ENCODE measurements around the gene TTLL3.
"Not testable (repeated sequence)": the region's sequence is repeated elsewhere in the genome, so short reads cannot be mapped to it uniquely, and the experiment has no call there.

TTLL3 gene

GRCh38 chr3:9809615-9810432, at the start of gene TTLL3:
Gene TTLL3, plus strand, starts transcription at chr3:9810262. Its CDS starts 400 bp downstream, at chr3:9810662.
- DNase-seq (ENCODE audit: low read depth in 2 of 3, low spot score in 2 of 3): peak in 2 of 3 experiments; percentile 16 to 24

- no peak for DNase-seq (ENCODE audit: low read depth in 2 of 3, low spot score in 2 of 3)
These were observed 49.1 kb upstream of the TTLL3 start for GRCh38 chr3:9760779-9761505.

GRCh38 chr3:9761919-9762318, 48.1 kb upstream of the TTLL3 start:
- no peak for DNase-seq (ENCODE audit: low read depth in 2 of 3, low spot score in 2 of 3)

- DNase-seq (ENCODE audit: low read depth in 2 of 3, low spot score in 2 of 3): no peak
These were observed 47.2 kb upstream of the TTLL3 start for GRCh38 chr3:9762871-9763270.

- no peak for DNase-seq (ENCODE audit: low read depth in 2 of 3, low spot score in 2 of 3)
These were observed 44.2 kb upstream of the TTLL3 start for GRCh38 chr3:9765865-9766264.

- no peak for DNase-seq (ENCODE audit: low read depth in 2 of 3, low spot score in 2 of 3)
These were observed 42.6 kb upstream of the TTLL3 start for GRCh38 chr3:9767418-9767817.

- no peak for DNase-seq (ENCODE audit: low read depth in 2 of 3, low spot score in 2 of 3)
These were observed 41.8 kb upstream of the TTLL3 start for GRCh38 chr3:9768141-9768775.

GRCh38 chr3:9769012-9769411, 41.0 kb upstream of the TTLL3 start:
- DNase-seq (ENCODE audit: low read depth in 2 of 3, low spot score in 2 of 3): no peak

- no peak for DNase-seq (ENCODE audit: low read depth in 2 of 3, low spot score in 2 of 3)
These were observed 40.4 kb upstream of the TTLL3 start, which contains the start of gene CAMK1 for GRCh38 chr3:9769426-9770275. Gene CAMK1, minus strand, starts transcription at chr3:9769947. Its CDS starts 2,198 bp downstream, at chr3:9767749.

- no peak for DNase-seq (ENCODE audit: low read depth in 2 of 3, low spot score in 2 of 3)
These were observed 39.7 kb upstream of the TTLL3 start for GRCh38 chr3:9770276-9770812.

- DNase-seq (ENCODE audit: low read depth in 2 of 3, low spot score in 2 of 3): not testable (repeated sequence)
These were observed 39.1 kb upstream of the TTLL3 start for GRCh38 chr3:9771007-9771406.

GRCh38 chr3:9776896-9777693, 33.0 kb upstream of the TTLL3 start:
- DNase-seq (ENCODE audit: low read depth in 2 of 3, low spot score in 2 of 3): no peak

- DNase-seq (ENCODE audit: low read depth in 2 of 3, low spot score in 2 of 3): peak in 1 of 3 experiments; percentile 16
These were observed 32.4 kb upstream of the TTLL3 start for GRCh38 chr3:9777694-9778021.

GRCh38 chr3:9778143-9779074, 31.7 kb upstream of the TTLL3 start:
- no peak for DNase-seq (ENCODE audit: low read depth in 2 of 3, low spot score in 2 of 3)

- DNase-seq (ENCODE audit: low read depth in 2 of 3, low spot score in 2 of 3): no peak
These were observed 30.9 kb upstream of the TTLL3 start for GRCh38 chr3:9779075-9779593.

- DNase-seq (ENCODE audit: low read depth in 2 of 3, low spot score in 2 of 3): peak in 1 of 3 experiments; percentile 51
These were observed 30.2 kb upstream of the TTLL3 start for GRCh38 chr3:9779721-9780457.

GRCh38 chr3:9780458-9780812, 29.6 kb upstream of the TTLL3 start:
- DNase-seq (ENCODE audit: low read depth in 2 of 3, low spot score in 2 of 3): no peak

GRCh38 chr3:9780910-9781309, 29.2 kb upstream of the TTLL3 start:
- no peak for DNase-seq (ENCODE audit: low read depth in 2 of 3, low spot score in 2 of 3)

All from activated CD8-positive, alpha-beta memory T cell treated with anti-CD3 and anti-CD28 coated beads for 48 hours (primary cell).